CD4-positive, alpha-beta T cell treated with Interleukin-1 beta for 1 hour (primary cell): Measurements from ENCODE around the gene PTGFRN.

ENCODE experiments used
- DNase-seq, 2 donors: peaks; one replicate each; pipeline ENCODE4 v3.0.0-alpha.2; 2020 to 2022

Gene PTGFRN

GRCh38 chr1:116982319-116983004 lies 72.7 kb downstream of the PTGFRN start:
- no peak for DNase-seq

- DNase-seq = no peak
Observed at GRCh38 chr1:116983112-116983511, 73.4 kb downstream of the PTGFRN start.

DNA sequence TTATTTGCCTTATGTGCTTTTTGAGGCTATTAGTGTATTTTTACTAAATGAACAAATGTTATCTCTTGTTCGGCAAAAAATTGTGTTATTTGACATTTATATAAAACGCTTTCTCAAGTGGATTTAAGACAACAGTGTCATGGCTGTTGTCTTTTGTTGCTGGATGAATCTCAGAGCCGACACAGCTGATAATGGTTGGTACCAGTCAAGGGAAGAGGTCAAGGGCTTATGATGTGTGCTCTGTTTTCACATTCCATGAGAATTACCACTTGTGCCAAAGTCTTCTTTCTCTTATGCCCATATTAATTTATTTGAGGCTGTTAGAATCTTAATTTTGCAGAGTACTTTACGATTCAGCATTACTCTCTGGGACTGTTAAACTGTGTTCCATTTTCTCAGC lies 74.0 kb downstream of the PTGFRN start:
- no peak for DNase-seq

GRCh38 chr1:116984406-116985160 lies 74.9 kb downstream of the PTGFRN start:
- DNase-seq = no peak

GRCh38 chr1:116986421-116987255 lies 76.9 kb downstream of the PTGFRN start:
- peak in 1 of 2 donors; percentile 29 for DNase-seq

- peak; percentile 62 to 69 for DNase-seq
Observed at GRCh38 chr1:116987256-116987555, 77.5 kb downstream of the PTGFRN start.

GRCh38 chr1:116988248-116988647 lies 78.5 kb downstream of the PTGFRN start:
- no peak for DNase-seq

DNA sequence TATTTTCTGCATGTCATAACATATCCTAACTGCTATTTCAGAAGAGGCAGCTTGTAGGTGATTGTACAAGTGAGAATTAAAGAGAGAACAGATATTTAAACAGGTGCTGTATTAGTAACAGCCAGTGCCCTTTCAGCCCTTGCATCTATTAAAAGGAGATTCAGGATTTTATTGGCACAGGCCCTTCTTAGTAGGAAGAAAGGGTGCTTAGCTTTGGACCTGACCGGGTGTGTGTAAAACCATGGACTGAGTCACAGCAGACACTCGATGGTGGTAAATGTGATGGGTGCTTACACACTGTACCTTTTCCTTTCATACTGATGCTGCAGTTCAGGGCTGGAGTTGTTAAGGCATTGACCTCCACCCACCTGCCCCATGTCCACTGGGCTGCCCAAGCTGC lies 79.2 kb downstream of the PTGFRN start:
- DNase-seq = no peak

- DNase-seq = no peak
Observed at GRCh38 chr1:116989835-116990234, 80.1 kb downstream of the PTGFRN start.

GRCh38 chr1:116990612-116991151 lies 81.0 kb downstream of the PTGFRN start:
- DNase-seq = peak in 1 of 2 donors; percentile 32

DNA sequence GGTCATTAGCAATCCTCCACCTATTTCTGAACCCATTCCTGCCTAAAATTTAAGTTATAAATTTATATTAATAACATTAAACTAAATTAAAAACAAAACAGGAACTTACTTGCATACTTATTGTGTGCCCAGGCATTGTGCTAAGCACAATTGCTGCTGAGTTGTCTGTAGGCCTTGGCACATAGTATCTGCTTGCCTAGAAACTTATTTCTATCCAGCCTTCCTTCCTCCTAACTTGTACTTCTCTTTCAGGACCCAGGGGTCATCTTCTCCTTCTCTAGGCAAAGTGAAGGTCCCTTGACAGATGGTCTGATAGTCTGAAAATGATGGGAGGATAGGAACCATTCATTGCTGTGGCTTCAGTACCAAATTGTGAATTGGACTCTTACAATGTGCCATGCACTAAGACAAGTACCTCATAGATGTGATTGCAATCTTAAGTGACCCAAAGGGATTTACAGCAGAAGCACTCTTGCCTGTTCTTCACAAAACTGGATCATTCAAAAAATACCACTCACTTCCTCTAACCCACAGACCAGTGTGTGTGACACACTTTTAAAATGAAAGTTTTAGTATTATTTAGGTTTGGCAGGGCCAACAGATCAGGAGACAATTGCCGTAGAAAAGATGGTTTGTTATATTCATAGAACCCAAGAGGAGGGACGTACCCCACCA lies 81.6 kb downstream of the PTGFRN start:
- DNase-seq = no peak

GRCh38 chr1:116991918-116992317 lies 82.2 kb downstream of the PTGFRN start:
- DNase-seq = no peak

DNA sequence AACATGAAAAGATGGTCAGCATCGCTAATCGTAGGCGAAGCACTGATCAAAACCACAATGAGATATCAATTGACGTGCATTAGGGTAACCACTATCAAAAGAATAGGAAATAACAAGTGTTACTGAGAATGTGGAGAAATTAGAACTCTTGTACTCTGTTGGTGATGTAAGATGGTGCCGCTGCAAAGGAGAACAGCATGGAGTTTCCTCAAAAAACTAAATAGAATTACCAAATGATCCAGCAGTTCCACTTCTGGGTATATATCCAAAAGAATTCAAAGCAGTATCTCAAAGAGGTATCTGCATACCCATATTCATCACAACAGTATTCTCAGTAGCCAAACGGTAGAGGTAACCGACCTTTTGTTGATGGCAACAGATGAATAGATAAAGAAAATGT lies 83.6 kb downstream of the PTGFRN start:
- DNase-seq = no peak

GRCh38 chr1:116994411-116994810 lies 84.7 kb downstream of the PTGFRN start:
- no peak for DNase-seq

DNA sequence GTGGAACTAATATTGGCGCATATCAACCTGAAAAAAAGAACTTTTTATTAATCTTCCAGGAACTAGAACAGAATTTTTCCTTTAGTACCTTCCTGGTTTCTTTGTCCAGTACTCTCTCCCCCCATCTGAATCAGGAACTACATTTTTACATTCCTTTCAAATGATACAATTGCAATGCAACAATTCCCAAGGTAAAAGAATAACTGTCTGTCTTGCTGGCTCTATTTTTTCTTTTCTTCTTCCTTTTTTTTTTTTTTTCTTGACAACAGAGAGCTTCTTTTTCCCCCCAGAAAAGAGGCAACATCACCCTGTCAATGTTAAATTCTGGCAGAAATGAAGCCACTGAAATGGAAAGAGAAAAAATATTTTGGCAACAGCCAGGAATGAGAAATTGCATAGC lies 87.3 kb downstream of the PTGFRN start:
- DNase-seq = no peak

GRCh38 chr1:116997636-116998035 lies 87.9 kb downstream of the PTGFRN start:
- DNase-seq = no peak

GRCh38 chr1:116999596-116999995 lies 89.9 kb downstream of the PTGFRN start:
- DNase-seq = no peak

DNA sequence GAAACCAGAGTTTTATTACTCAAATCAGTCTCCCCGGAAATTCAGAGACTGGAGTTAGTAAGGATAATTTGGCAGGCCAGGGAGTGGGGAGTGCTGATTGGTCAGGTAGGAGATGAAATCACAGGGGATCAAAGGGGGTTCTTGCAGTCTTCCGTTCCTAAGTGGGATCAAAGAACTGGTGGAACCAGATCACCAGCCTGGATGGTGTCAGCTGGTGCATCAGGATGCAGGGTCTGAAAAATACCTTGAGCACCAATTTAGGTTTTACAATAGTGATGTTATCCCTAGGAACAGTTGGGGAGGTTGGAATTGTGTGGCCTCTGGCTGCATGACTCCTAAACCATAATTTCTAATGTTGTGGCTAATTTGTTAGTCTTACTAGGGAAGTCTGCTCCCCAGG lies 90.4 kb downstream of the PTGFRN start:
- no peak for DNase-seq

DNA sequence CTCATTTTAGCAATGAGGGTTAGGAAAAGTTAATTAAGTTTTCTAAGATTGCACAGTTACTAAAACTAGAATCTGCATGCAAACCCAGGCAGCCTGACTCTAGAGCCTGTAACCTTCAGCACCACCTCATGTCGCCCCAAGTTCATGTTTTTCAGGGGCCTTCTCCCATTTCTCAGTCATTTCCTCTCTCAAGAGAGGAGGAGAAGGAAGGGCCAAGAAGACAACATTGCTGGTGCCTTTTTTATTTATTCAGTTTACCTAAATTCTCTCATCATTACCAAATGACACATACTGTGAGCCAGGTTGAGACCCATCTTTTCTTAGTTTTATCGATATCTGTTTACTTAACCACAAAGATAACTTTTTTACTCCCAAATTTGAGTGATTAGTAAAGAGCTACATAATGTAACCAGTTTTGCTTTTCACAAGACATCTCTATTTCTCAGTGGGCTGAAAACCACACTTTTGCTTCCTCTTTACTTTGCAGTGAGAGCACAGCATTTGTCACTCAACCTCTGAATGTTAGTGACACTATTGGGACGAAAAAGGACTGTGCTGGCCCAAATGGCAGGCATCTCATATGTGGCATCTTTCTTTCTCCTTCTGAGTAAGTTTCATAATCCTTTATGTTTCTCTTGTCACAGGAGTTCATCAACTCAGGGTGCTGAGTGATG lies 91.7 kb downstream of the PTGFRN start, which contains the start of gene CD101:
Gene CD101 (plus strand): TSS at position 507 of the 674 bp plus-strand sequence. CDS start 58 bp downstream, at position 565.
- DNase-seq = no peak

DNA sequence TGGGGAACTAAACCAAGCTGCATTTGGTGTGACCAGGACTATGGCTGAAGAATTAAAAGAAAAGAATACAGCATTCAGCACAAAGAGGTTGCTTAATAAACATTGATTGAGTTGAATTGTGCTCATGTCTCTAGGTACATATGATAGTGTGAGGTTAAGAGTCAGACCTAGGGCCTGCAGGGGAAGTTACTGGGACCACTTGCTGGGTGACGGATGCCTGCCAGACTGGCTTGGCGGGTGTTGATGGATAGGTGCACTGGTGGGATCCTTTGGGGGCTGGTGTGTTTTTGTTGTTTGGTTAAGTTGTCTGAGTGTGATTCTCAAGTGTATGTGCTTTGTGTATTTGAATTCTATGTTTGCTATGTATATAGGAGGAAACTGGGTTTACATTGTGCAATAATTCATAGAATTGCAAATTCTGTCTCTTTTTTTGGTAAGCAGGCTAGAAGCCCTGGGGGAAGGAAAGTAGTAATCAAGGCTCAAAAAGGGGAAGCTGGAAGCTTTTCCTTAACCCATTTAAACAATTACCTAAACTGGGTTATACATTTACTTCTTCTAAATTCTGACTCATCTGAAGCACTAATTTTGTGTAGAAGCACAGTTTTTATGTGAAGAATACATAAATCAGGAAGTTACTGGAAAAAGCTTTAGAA lies 93.6 kb downstream of the PTGFRN start:
- DNase-seq = no peak

DNA sequence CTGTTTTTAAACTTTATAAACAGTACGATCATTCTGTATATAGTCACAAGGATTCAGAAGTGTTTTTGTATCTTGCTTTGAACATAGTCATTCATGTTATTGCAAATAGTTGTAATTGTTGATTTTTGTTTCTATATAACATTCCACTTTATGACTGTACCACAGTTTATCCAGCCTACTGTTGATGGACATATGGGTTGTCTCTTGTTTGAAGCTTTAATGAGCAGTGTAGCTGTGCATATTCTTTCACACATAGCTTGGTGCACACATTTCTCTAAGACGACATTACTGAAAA lies 98.0 kb downstream of the PTGFRN start:
- no peak for DNase-seq

GRCh38 chr1:117008656-117009055 lies 98.9 kb downstream of the PTGFRN start:
- DNase-seq = no peak
